Ovary (tissue), 9 donors: ENCODE data around the gene PABPC1L. TPM values are rescaled to one million over a fixed set of nuclear protein-coding genes. Genes with fewer than 3 reads are reported as not detected.

Source experiments
- DNase-seq, 5 donors: peaks; one replicate each; pipeline ENCODE4 v3.0.0-alpha.2; 2019 to 2020
- H3K27ac ChIP-seq, 2 donors: fragments of 200-600 bp; one replicate each; pipeline versions ENCODE4 v1.5.1 to v1.8.0; 2019 to 2022
- H3K27me3 ChIP-seq: fragments of 200-600 bp; one replicate; pipeline ENCODE4 v1.8.0; 2022
- H3K36me3 ChIP-seq: fragments of 200-600 bp; sonication (generic); one replicate; pipeline ENCODE4 v1.5.1; 2019
- H3K4me1 ChIP-seq: one replicate; pipeline ENCODE4 v1.8.1; 2013; ENCODE audit warnings: mild to moderate bottlenecking, moderate library complexity; ENCODE audit not compliant: insufficient read depth
- H3K4me3 ChIP-seq: fragments of 200-600 bp; sonication (generic); one replicate; pipeline ENCODE4 v1.5.1; 2017
- H3K9me3 ChIP-seq, 2 donors: fragments of 200-600 bp in 1 of 2; sonication (generic) in 1 of 2; one replicate each; pipeline versions ENCODE4 v1.5.1 to v1.8.1; 2013 to 2019; ENCODE audit warnings: mild to moderate bottlenecking in 1 of 2, moderate library complexity in 1 of 2
- EP300 ChIP-seq: sonication (generic); formaldehyde crosslinking; IDR thresholded peaks from one replicate; pipeline ENCODE4 v1.6.1; 2017; ENCODE audit warnings: antibody characterized with exemption
- POLR2A ChIP-seq: fragments of 450-650 bp; IDR thresholded peaks from one replicate; pipeline ENCODE4 v1.6.1; 2017; ENCODE audit warnings: antibody characterized with exemption, mild to moderate bottlenecking, moderate library complexity
- WGBS, 3 donors: extraction: QIAGEN DNeasy Blood & Tissue Kit in 1 of 3; methylation state at CpG; one replicate each; pipeline versions ENCODE4 v1.1.5 to v1.1.7; 2013 to 2017; 5-methylcytosine and 5-hydroxymethylcytosine counted together
- intact Hi-C, 4 donors: fragments of 100-400 bp; cut with DNase I; formaldehyde crosslinking; loops; one replicate each; pipeline versions ENCODE4 v1.11.0 to v1.15.1; 2022 to 2023
- polyA plus RNA-seq, 2 donors: library from polyadenylated mRNA; stranded (reverse); fragments of 200-250 nt in 1 of 2; fragments of 350-450 nt in 1 of 2; fragmentation: Illumina TruSeq in 1 of 2; extraction: RNeasy Lipid Tissue Mini Kit (QIAGEN cat#74804) in 1 of 2; gene quantifications; one replicate each; pipeline ENCODE4 v1.2.3, GENCODE V29; 2013 to 2014
- total RNA-seq, 7 donors: library from RNA; depleted of rRNA in 2 of 7; stranded (reverse); fragments of >200 nt in 2 of 7; fragmentation: NEBNext Ultra II Directional in 3 of 7; extraction: Animal tissue kit (Norgen Biotek cat#: 25700) in 3 of 7; gene quantifications; one replicate each; pipeline versions ENCODE4 v1.1.0 to v1.2.4, GENCODE V29; 2016 to 2023
- TF ChIP-seq, protein P1 (sequence below), 3 donors: fragments of 450-650 bp in 2 of 3; fragments of 200-600 bp in 1 of 3; IDR thresholded peaks; one replicate each; pipeline versions ENCODE4 v1.5.1 to v1.8.0; 2016 to 2022; ENCODE audit warnings: antibody characterized with exemption in 3 of 3, mild to moderate bottlenecking in 1 of 3
- donor health status: DM: no; HTN: no; CAD: no; lungs with moderate emphysema.
- donor health status: DM: no; HTN: no; CAD: no.
- donor health status: Bipolar disorder and iron deficiency.
- donor health status: DM: yes; HTN: yes; CAD: no.
- donor health status: DM: no; HTN: no; CAD: no.
- donor health status: DM: yes; HTN: yes; CAD: no.

Gene PABPC1L
- total and polyA plus RNA-seq, 9 donors = 13.3 to 34.9 (median 21.9) TPM

DNA sequence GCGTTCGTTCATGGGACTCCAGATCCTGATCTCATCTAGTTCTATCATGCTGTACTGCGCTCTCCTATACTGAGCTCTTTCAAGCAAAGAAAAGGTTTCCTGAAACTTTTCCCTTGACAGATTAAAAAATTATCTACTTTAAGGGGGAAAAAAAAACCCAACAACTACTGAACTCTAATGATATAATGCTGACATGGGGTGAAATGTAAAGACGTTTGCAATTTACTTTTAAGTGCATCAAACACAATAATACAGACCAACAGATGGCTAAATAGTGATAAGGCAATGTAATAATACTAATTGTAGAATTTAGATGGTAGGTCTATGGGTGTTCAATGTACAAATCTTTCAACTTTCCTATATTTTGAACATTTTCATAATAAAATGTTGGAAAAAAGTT is 34.0 kb downstream of the PABPC1L start:
- intact Hi-C loops = no loop called here
- DNase-seq = no peak
- no peaks in the 10 kb centered on the region for H3K27me3 ChIP-seq
- H3K36me3 ChIP-seq = no peaks in the 10 kb centered on the region
- H3K4me1 ChIP-seq = peaks cover 3% of the 10 kb centered on the region
- no peak overlapping the region for H3K4me3 ChIP-seq
- H3K27ac ChIP-seq = no peak overlapping the region
- TF ChIP-seq, protein P1, sequence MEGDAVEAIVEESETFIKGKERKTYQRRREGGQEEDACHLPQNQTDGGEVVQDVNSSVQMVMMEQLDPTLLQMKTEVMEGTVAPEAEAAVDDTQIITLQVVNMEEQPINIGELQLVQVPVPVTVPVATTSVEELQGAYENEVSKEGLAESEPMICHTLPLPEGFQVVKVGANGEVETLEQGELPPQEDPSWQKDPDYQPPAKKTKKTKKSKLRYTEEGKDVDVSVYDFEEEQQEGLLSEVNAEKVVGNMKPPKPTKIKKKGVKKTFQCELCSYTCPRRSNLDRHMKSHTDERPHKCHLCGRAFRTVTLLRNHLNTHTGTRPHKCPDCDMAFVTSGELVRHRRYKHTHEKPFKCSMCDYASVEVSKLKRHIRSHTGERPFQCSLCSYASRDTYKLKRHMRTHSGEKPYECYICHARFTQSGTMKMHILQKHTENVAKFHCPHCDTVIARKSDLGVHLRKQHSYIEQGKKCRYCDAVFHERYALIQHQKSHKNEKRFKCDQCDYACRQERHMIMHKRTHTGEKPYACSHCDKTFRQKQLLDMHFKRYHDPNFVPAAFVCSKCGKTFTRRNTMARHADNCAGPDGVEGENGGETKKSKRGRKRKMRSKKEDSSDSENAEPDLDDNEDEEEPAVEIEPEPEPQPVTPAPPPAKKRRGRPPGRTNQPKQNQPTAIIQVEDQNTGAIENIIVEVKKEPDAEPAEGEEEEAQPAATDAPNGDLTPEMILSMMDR (IDR thresholded peaks at IDR 0.05) = no peak
- TF ChIP-seq EP300 (no peak), POLR2A (no peak)
- 84 to 88% (median 85%) methylated on average over 4 of the region's 4 CpGs for WGBS, 3 donors
- no peaks in the 10 kb centered on the region for H3K9me3 ChIP-seq

DNA sequence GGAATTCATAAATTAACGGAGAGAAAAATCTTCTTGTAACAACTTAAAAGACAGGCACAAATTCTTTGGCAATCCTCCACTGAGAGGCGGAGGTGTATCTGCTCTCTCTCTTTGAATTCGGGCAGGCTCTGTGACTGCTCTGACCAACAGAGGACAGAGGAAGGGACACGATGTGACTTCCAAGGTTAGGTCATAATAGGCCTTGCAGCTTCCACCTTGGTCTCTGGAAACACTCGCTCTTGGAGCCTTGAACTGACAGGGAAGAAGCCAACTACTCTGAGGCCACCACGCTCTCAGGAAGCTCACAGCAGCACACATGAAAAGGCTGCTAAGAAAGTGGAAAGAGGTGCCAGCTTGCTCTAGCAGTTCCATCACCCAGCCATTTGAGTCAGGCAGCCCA is 35.4 kb downstream of the PABPC1L start:
- intact Hi-C loops = no loop called here
- H3K9me3 ChIP-seq = no peaks in the 10 kb centered on the region
- DNase-seq = no peak
- peaks cover 3% of the 10 kb centered on the region for H3K4me1 ChIP-seq
- no peaks in the 10 kb centered on the region for H3K36me3 ChIP-seq
- 72 to 86% (median 73%) methylated on average over 6 of the region's 6 CpGs for WGBS, 3 donors
- H3K27me3 ChIP-seq = no peaks in the 10 kb centered on the region
- TF ChIP-seq POLR2A (no peak), EP300 (no peak)
- TF ChIP-seq, protein P1 (IDR thresholded peaks at IDR 0.05) = no peak
- no peak overlapping the region for H3K27ac ChIP-seq
- no peak overlapping the region for H3K4me3 ChIP-seq

DNA sequence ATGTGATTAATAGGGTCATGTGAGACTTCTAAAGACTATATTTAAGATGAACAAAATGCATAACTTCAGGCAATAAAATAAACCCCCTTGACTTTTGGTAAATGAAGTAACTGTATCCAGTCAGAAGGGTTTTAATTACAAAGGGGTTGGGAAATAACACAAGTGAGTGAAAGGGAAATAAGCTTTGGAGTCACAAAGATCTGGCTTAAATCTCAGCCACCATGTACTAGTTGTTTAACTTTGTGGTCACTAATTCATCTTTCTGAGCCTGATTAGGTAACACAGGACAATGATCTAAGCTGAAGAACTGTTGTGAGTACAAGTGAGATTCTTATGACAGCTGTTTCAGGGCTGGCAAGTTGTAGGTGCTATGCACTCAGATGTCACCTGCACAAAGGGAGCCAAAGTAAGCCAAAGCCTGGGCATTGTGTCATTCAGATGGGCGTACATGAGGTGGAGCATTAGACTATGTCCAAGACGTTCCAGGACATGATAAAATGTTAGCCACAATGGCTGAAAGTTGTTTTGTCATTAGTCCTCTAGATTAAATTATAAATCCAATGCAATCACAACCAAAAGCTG is 36.5 kb downstream of the PABPC1L start:
- DNase-seq = no peak
- intact Hi-C loops = no loop called here
- H3K36me3 ChIP-seq = no peaks in the 10 kb centered on the region
- TF ChIP-seq, protein P1 (IDR thresholded peaks at IDR 0.05) = no peak
- TF ChIP-seq EP300 (no peak), POLR2A (no peak)
- no peaks in the 10 kb centered on the region for H3K27me3 ChIP-seq
- WGBS, 3 donors = 77 to 80% (median 78%) methylated on average over 2 of the region's 2 CpGs
- no peak overlapping the region for H3K27ac ChIP-seq
- no peak overlapping the region for H3K4me3 ChIP-seq
- peaks cover 3% of the 10 kb centered on the region for H3K4me1 ChIP-seq
- no peaks in the 10 kb centered on the region for H3K9me3 ChIP-seq

DNA sequence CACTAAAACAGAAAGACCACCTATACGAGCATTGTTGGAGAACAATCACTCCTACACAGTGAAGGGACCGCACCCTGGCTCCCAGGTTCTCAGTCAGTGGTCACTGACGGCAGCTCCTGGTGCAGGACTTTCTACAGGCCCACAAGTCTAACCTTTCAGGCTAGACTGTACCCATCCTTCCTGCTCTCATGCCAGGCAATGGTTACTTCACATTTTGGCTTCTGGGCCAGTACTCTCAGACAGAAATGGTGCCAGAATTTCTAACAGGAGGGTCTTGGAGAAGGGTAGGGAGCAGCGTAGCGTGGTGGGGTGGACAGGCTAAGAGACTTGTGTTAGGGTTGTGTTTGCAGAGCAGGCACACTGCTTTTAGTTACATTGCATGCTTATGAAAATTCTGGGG is 38.2 kb downstream of the PABPC1L start:
- WGBS, 3 donors = 87 to 95% (median 87%) methylated on average over 5 of the region's 5 CpGs
- Histone ChIP-seq H3K9me3 (no peaks in the 10 kb centered on the region), H3K36me3 (no peaks in the 10 kb centered on the region), H3K27me3 (no peaks in the 10 kb centered on the region), H3K27ac (no peak overlapping the region), H3K4me3 (no peak overlapping the region), H3K4me1 (no peaks in the 10 kb centered on the region)
- DNase-seq = no peak
- intact Hi-C loops = no loop called here
- TF ChIP-seq, protein P1 (IDR thresholded peaks at IDR 0.05) = no peak
- TF ChIP-seq POLR2A = no peak
- no peak for TF ChIP-seq EP300
